Endothelial cell of umbilical vein (primary cell): Measurements from ENCODE around the gene LRP5. TPM values are rescaled to one million over a fixed set of nuclear protein-coding genes. Genes with fewer than 3 reads are reported as not detected.

Experiments used
- BruUV-seq: library from RNA; stranded (reverse); fragments of 400-500 nt; replicated peaks from 2 replicates; lab custom pipeline; 2021; lab: Mats Ljungman, UMichigan
- CTCF ChIA-PET: fragments of 300-600, 350-600 bp; sonication (Branson Sonifier 250); formaldehyde crosslinking; loops from one replicate; lab custom pipeline; 2021; ENCODE audit warnings: antibody characterized with exemption, inconsistent platforms; lab: Charles Lee
- POLR2A ChIA-PET: fragments of 300-600, 350-600 bp; sonication (Branson Sonifier 250); formaldehyde crosslinking; loops from one replicate; lab custom pipeline; 2021; ENCODE audit warnings: antibody characterized with exemption, inconsistent platforms; lab: Charles Lee
- DNase-seq: peaks from one replicate; pipeline ENCODE4 v3.0.0-alpha.2; 2011; ENCODE audit warnings: low read depth, low spot score
- FAIRE-seq: peaks from 2 replicates; lab custom pipeline; 2011; peaks lifted over from hg19 to GRCh38; lab: Jason Lieb, UNC
- H2AFZ ChIP-seq: 2 replicates; pipeline ENCODE4 v1.6.0; 2012; ENCODE audit warnings: low read depth, low read length, control low read depth, inconsistent platforms
- H3K27ac ChIP-seq: 2 replicates; pipeline ENCODE4 v1.5.1; 2011; ENCODE audit warnings: low read depth, mild to moderate bottlenecking, control low read depth, low read length, moderate library complexity; ENCODE audit not compliant: insufficient read depth
- H3K27me3 ChIP-seq, 2 experiments: 2 replicates each; pipeline versions ENCODE4 v1.6.0 to v1.6.1; 2011; ENCODE audit warnings: low read length in 2 of 2, mixed read lengths in 1 of 2; ENCODE audit not compliant: control insufficient read depth in 2 of 2, insufficient read depth in 2 of 2
- H3K36me3 ChIP-seq, 2 experiments: 2 replicates in 1 of 2; 3 replicates in 1 of 2; pipeline ENCODE4 v1.5.1; 2011; ENCODE audit warnings: low read length in 2 of 2, mild to moderate bottlenecking in 1 of 2, moderate library complexity in 1 of 2; ENCODE audit not compliant: control insufficient read depth in 2 of 2, insufficient read depth in 2 of 2; ENCODE audit errors: extremely low read depth in 1 of 2
- H3K4me1 ChIP-seq: 3 replicates; pipeline ENCODE4 v1.5.1; 2011; ENCODE audit warnings: mild to moderate bottlenecking, low read length; ENCODE audit not compliant: control insufficient read depth, insufficient read depth; ENCODE audit errors: extremely low read depth
- H3K4me2 ChIP-seq: 2 replicates; pipeline ENCODE4 v1.6.1; 2011; ENCODE audit warnings: low read length, control low read depth, mixed read lengths; ENCODE audit not compliant: insufficient read depth
- H3K4me3 ChIP-seq, 3 experiments: fragments of 200-600 bp in 1 of 3; sonication (generic), shearing (Covaris generic) in 1 of 3; replicated peaks in 1 of 3; 2 replicates each; pipeline ENCODE4 v1.5.1; 2011 to 2016; ENCODE audit warnings: control low read depth in 3 of 3, low read length in 3 of 3, mild to moderate bottlenecking in 2 of 3, inconsistent platforms in 1 of 3, low read depth in 1 of 3, moderate library complexity in 1 of 3; ENCODE audit not compliant: insufficient read depth in 1 of 3
- H3K79me2 ChIP-seq: 2 replicates; pipeline ENCODE4 v1.6.0; 2012; ENCODE audit warnings: low read length, inconsistent platforms; ENCODE audit not compliant: control insufficient read depth, insufficient read depth
- H3K9ac ChIP-seq: replicated peaks from 2 replicates; pipeline ENCODE3; 2011; ENCODE audit warnings: low read length, control low read depth; ENCODE audit not compliant: insufficient read depth; ENCODE audit errors: extremely low read depth
- H3K9me1 ChIP-seq: replicated peaks from 3 replicates; pipeline ENCODE4 v1.6.0; 2011; ENCODE audit warnings: mild to moderate bottlenecking, low read length; ENCODE audit not compliant: control insufficient read depth, insufficient read depth; ENCODE audit errors: extremely low read depth
- H3K9me3 ChIP-seq: replicated peaks from 2 replicates; pipeline ENCODE4 v1.5.1; 2012; ENCODE audit warnings: low read length, inconsistent platforms; ENCODE audit not compliant: control insufficient read depth, insufficient read depth
- H4K20me1 ChIP-seq: replicated peaks from 2 replicates; pipeline ENCODE3; 2011; ENCODE audit warnings: mild to moderate bottlenecking, low read length; ENCODE audit not compliant: control insufficient read depth, insufficient read depth; ENCODE audit errors: extremely low read depth
- EZH2 ChIP-seq: IDR thresholded peaks from 2 replicates; pipeline ENCODE4 v1.6.1; 2012; ENCODE audit warnings: borderline replicate concordance, low read depth, mild to moderate bottlenecking, moderate library complexity, low read length, inconsistent platforms; ENCODE audit not compliant: severe bottlenecking
- FOS ChIP-seq: IDR thresholded peaks from 2 replicates; pipeline ENCODE4 v1.6.1; 2011; ENCODE audit warnings: mild to moderate bottlenecking, low read length, moderate library complexity, borderline replicate concordance; ENCODE audit not compliant: insufficient read depth
- GATA2 ChIP-seq: IDR thresholded peaks from 2 replicates; pipeline ENCODE4 v1.7.0; 2011; ENCODE audit warnings: low read depth, mild to moderate bottlenecking, moderate library complexity, mixed read lengths, low read length; ENCODE audit not compliant: insufficient read length, insufficient read depth
- JUN ChIP-seq: IDR thresholded peaks from 2 replicates; pipeline ENCODE4 v1.6.1; 2011; ENCODE audit warnings: borderline replicate concordance, low read depth; ENCODE audit not compliant: insufficient read length, insufficient read depth
- MYC ChIP-seq: IDR thresholded peaks from one replicate; pipeline ENCODE4 v1.6.1; 2011; ENCODE audit warnings: mild to moderate bottlenecking, low read depth, low read length
- POLR2A ChIP-seq: IDR thresholded peaks from 2 replicates; pipeline ENCODE4 v1.6.1; 2012; ENCODE audit warnings: low read depth, mild to moderate bottlenecking, control low read depth, low read length
- POLR2AphosphoS5 ChIP-seq: IDR thresholded peaks from 2 replicates; pipeline ENCODE4 v1.6.1; 2012; ENCODE audit warnings: low read depth, mild to moderate bottlenecking, control low read depth, low read length, moderate library complexity; ENCODE audit not compliant: insufficient read depth
- dilution Hi-C: fragments of 300-500 bp; cut with MboI; formaldehyde crosslinking; loops from one replicate; pipeline ENCODE4 v1.15.0; 2019; ENCODE audit warnings: low sequenced_read_pairs; ENCODE audit not compliant: extremely low pct_ligation_motif_present
- intact Hi-C: fragments of 100-400 bp; cut with micrococcal nuclease; formaldehyde crosslinking; loops from one replicate; pipeline ENCODE4 v1.10.0; 2022
- polyA plus RNA-seq, 4 experiments: library from polyadenylated mRNA; depleted of rRNA in 3 of 4; stranded (reverse) in 3 of 4; unstranded in 1 of 4; fragments of >200 nt; gene quantifications; 2 replicates each; pipeline versions ENCODE4 v1.2.1 to v1.2.3, GENCODE V29; 2011 to 2012; ENCODE audit warnings: missing spikeins in 1 of 4
- total RNA-seq: library from RNA; stranded (reverse); gene quantifications from 2 replicates; pipeline ENCODE4 v1.2.3, GENCODE V29; 2021
- TF ChIP-seq, protein P1 (sequence below): IDR thresholded peaks from 2 replicates; pipeline ENCODE4 v1.6.1; 2011; ENCODE audit not compliant: insufficient read depth, insufficient read length
- TF ChIP-seq, protein P2 (sequence below), 2 donors: IDR thresholded peaks; 1 replicate in 1 of 2; 2 replicates in 1 of 2; pipeline ENCODE4 v1.5.1; 2011; ENCODE audit warnings: low read length in 2 of 2, mild to moderate bottlenecking in 2 of 2, moderate library complexity in 2 of 2, control low read depth in 1 of 2, inconsistent platforms in 1 of 2, low read depth in 1 of 2; ENCODE audit not compliant: insufficient read depth in 1 of 2; ENCODE audit errors: extremely low read depth in 1 of 2

The LRP5 gene
- total and polyA plus RNA-seq, 2 donors (not counting 3 experiments of a cell fraction or from before 2014, with no cell fraction given) = 35.1 to 51.8 TPM

DNA sequence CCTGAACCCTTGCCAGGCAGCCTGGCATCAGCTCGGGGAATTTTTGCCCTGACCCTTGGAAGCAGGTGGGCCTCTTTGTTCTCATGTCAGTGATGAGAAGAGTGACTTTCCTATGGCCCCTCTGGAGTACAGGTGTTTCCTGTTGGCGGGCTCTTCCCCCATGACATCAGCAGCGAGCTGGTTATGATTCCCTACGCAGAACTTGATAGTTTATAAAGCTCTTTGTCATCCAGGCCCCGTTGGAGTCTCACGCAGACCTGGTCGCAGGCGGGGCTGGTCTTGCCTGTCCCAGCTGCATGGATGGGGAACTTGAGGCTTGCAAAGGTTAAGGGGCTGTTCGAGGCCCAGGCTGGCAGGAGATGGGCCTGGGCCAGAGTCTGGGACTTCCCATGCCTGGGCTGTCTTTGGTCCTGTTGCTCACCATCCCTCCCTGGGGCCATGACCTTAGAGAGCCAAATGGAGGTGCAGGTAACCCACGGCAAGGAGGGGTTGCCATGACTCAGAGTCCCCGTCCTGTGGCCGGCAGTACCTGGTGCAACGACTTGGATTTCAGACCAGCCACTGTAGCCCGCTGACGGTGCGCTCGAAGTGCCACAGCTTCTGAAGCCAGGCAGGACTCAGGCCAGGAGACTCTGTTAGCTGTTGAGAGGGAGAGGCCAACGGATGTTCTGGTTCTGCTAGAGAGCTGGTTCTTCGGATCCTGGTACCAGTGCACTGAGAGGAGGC, 102.3 kb downstream of the LRP5 start:
- TF ChIP-seq FOS (no peak), JUN (no peak)
- dilution Hi-C loops (no loop called here), intact Hi-C loops (no loop called here)
- peak; percentile 65 for DNase-seq
- Histone ChIP-seq H3K36me3 (peaks cover 9 to 57% of the 10 kb centered on the region in 2 experiments), H3K9me3 (no peaks in the 10 kb centered on the region), H3K27ac (peak overlapping the region; percentile 20), H3K79me2 (no peaks in the 10 kb centered on the region), H3K9ac (no peak overlapping the region), H4K20me1 (no peaks in the 10 kb centered on the region), H3K27me3 (no peaks in the 10 kb centered on the region), H3K4me3 (no peak overlapping the region), H3K4me1 (peaks cover 4% of the 10 kb centered on the region), H2AFZ (no peak overlapping the region), H3K9me1 (no peaks in the 10 kb centered on the region), H3K4me2 (no peak overlapping the region)
- FAIRE-seq = peak; percentile 67
- ChIA-PET POLR2A (no interaction called here), CTCF (interaction anchor here (0.7 to 1.6 kb wide), 5 partner anchors 22 to 206 kb away, joined by 3 to 5 read pairs (median 4); no protein-coding TSS in a partner anchor)
- no TSS peak for BruUV-seq

DNA sequence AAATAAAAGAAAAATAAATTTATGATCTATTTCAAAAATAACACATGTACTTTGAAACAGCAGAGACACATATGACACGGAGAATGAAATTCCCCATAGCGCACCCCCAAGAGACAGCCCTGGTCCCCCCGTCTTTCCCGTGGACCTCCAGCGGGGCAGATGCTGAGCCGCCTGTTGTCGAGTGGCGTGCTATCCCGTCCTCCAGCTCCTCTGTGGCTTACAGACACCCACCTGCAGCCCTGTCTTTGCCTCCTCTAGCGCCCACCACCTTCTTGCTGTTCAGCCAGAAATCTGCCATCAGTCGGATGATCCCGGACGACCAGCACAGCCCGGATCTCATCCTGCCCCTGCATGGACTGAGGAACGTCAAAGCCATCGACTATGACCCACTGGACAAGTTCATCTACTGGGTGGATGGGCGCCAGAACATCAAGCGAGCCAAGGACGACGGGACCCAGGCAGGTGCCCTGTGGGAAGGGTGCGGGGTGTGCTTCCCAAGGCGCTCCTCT, 103.7 kb downstream of the LRP5 start:
- no peaks in the 10 kb centered on the region for H3K9me3 ChIP-seq
- ChIA-PET POLR2A (no interaction called here), CTCF (no interaction called here)
- BruUV-seq = no TSS peak
- H4K20me1 ChIP-seq = no peaks in the 10 kb centered on the region
- no peak overlapping the region for H3K4me3 ChIP-seq
- dilution Hi-C loops = no loop called here
- no peak overlapping the region for H2AFZ ChIP-seq
- H3K9me1 ChIP-seq = no peaks in the 10 kb centered on the region
- no peak overlapping the region for H3K27ac ChIP-seq
- H3K36me3 ChIP-seq = peaks cover 6 to 52% of the 10 kb centered on the region in 2 experiments
- no peaks in the 10 kb centered on the region for H3K27me3 ChIP-seq
- FAIRE-seq (no peak), DNase-seq (no peak)
- H3K4me2 ChIP-seq = no peak overlapping the region
- peaks cover 4% of the 10 kb centered on the region for H3K4me1 ChIP-seq
- no peak for TF ChIP-seq EZH2
- TF ChIP-seq, protein P1, sequence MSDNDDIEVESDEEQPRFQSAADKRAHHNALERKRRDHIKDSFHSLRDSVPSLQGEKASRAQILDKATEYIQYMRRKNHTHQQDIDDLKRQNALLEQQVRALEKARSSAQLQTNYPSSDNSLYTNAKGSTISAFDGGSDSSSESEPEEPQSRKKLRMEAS = no peak
- TF ChIP-seq FOS = no peak
- no peak for TF ChIP-seq JUN
- no peak for TF ChIP-seq GATA2
- TF ChIP-seq MYC = no peak
- TF ChIP-seq POLR2A = no peak
- TF ChIP-seq, protein P2, sequence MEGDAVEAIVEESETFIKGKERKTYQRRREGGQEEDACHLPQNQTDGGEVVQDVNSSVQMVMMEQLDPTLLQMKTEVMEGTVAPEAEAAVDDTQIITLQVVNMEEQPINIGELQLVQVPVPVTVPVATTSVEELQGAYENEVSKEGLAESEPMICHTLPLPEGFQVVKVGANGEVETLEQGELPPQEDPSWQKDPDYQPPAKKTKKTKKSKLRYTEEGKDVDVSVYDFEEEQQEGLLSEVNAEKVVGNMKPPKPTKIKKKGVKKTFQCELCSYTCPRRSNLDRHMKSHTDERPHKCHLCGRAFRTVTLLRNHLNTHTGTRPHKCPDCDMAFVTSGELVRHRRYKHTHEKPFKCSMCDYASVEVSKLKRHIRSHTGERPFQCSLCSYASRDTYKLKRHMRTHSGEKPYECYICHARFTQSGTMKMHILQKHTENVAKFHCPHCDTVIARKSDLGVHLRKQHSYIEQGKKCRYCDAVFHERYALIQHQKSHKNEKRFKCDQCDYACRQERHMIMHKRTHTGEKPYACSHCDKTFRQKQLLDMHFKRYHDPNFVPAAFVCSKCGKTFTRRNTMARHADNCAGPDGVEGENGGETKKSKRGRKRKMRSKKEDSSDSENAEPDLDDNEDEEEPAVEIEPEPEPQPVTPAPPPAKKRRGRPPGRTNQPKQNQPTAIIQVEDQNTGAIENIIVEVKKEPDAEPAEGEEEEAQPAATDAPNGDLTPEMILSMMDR (IDR thresholded peaks at IDR 0.05; ENCODE audit: extremely low read depth in 1 of 2, insufficient read depth in 1 of 2, low read depth in 1 of 2, low read length in 2 of 2) = no peak
- TF ChIP-seq POLR2AphosphoS5 = no peak
- no peaks in the 10 kb centered on the region for H3K79me2 ChIP-seq
- intact Hi-C loops = no loop called here
- H3K9ac ChIP-seq = no peak overlapping the region
